ENCODE results near the gene SP3.

GRCh38 chr2:173948842-173949241 is 16.3 kb downstream of the SP3 start:
- TF ChIP-seq CTCF (IDR thresholded peaks at IDR 0.05) (no peak), POLR2AphosphoS5 (IDR thresholded peaks at IDR 0.05) (no peak), POLR2A (IDR thresholded peaks at IDR 0.05) (no peak)
